ENCODE data around the gene ATP9B.

DNA sequence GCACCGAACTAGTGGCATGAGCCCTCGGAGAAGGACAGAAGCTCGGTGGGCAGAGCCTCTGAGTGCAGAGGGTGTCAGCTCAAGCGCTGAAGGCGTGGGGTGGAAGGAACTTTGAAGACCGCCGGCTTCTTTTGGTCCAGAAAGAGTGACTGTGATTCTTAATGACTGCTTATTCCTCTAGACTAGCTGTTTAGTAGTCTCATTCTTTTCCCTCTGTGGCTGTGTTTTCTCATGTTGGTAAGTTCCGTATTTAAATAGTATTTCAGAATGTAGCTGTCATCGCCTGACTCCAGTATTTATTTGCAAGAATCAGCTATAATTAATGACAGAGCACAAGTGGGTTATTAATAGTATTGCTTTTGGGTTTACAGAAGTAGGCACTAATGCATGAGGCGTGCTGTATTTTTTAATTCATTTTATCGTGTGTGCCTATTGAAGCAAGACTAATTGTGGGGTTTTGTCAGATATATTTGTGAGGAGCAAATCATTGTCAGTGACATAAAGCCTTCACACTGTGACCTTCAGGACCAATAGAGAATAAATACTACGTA is 245.7 kb downstream of the ATP9B start:
- TF ChIP-seq, protein P1, sequence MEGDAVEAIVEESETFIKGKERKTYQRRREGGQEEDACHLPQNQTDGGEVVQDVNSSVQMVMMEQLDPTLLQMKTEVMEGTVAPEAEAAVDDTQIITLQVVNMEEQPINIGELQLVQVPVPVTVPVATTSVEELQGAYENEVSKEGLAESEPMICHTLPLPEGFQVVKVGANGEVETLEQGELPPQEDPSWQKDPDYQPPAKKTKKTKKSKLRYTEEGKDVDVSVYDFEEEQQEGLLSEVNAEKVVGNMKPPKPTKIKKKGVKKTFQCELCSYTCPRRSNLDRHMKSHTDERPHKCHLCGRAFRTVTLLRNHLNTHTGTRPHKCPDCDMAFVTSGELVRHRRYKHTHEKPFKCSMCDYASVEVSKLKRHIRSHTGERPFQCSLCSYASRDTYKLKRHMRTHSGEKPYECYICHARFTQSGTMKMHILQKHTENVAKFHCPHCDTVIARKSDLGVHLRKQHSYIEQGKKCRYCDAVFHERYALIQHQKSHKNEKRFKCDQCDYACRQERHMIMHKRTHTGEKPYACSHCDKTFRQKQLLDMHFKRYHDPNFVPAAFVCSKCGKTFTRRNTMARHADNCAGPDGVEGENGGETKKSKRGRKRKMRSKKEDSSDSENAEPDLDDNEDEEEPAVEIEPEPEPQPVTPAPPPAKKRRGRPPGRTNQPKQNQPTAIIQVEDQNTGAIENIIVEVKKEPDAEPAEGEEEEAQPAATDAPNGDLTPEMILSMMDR (IDR thresholded peaks at IDR 0.05; ENCODE audit: low read depth, low read length, missing input control): no peak
- TF ChIP-seq RXRA (IDR thresholded peaks at IDR 0.05) (no peak), REST (IDR thresholded peaks at IDR 0.05) (no peak), TAF1 (conservative IDR thresholded peaks at IDR 0.05) (no peak), SP1 (IDR thresholded peaks at IDR 0.05) (no peak), FOXA1 (IDR thresholded peaks at IDR 0.05) (no peak), NR2F2 (IDR thresholded peaks at IDR 0.05) (no peak), EGR1 (IDR thresholded peaks at IDR 0.05; ENCODE audit: low read depth in 2 of 2) (no peak), RAD21 (IDR thresholded peaks at IDR 0.05) (no peak), JUND (IDR thresholded peaks at IDR 0.05) (no peak)
- TF ChIP-seq, protein P2, sequence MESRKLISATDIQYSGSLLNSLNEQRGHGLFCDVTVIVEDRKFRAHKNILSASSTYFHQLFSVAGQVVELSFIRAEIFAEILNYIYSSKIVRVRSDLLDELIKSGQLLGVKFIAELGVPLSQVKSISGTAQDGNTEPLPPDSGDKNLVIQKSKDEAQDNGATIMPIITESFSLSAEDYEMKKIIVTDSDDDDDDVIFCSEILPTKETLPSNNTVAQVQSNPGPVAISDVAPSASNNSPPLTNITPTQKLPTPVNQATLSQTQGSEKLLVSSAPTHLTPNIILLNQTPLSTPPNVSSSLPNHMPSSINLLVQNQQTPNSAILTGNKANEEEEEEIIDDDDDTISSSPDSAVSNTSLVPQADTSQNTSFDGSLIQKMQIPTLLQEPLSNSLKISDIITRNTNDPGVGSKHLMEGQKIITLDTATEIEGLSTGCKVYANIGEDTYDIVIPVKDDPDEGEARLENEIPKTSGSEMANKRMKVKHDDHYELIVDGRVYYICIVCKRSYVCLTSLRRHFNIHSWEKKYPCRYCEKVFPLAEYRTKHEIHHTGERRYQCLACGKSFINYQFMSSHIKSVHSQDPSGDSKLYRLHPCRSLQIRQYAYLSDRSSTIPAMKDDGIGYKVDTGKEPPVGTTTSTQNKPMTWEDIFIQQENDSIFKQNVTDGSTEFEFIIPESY (IDR thresholded peaks at IDR 0.05): no peak

Measured in liver (tissue), 3 donors.